HCT116 (cell line): ENCODE results near the gene EEFSEC. TPM values are rescaled to one million over a fixed set of nuclear protein-coding genes. Genes with fewer than 3 reads are reported as not detected.

Experiments
- ATAC-seq: fragments of 200-7000 bp; cut with Tn5 transposase; 2 replicates; pipeline ENCODE4 v1.9.1; 2020; ENCODE audit warnings: mild to moderate bottlenecking, moderate library complexity
- BruUV-seq: library from RNA; stranded (reverse); fragments of 400-500 nt; replicated peaks from 2 replicates; lab custom pipeline; 2021; lab: Mats Ljungman, UMichigan
- CTCF ChIA-PET: fragments of 300-600 bp; sonication (Branson Sonifier 250); formaldehyde crosslinking; loops from one replicate; lab custom pipeline; 2021; ENCODE audit warnings: antibody characterized with exemption; lab: Charles Lee
- POLR2A ChIA-PET: fragments of 300-600, 350-600 bp; sonication (Branson Sonifier 250); formaldehyde crosslinking; loops from one replicate; lab custom pipeline; 2021; ENCODE audit warnings: antibody characterized with exemption; lab: Charles Lee
- RAD21 ChIA-PET, 2 experiments: fragments of 300-600 bp; sonication (Branson Sonifier 250); formaldehyde crosslinking; loops; one replicate each; lab custom pipeline; 2023; ENCODE audit warnings: low total read pairs in 2 of 2; ENCODE audit not compliant: uncharacterized antibody in 2 of 2, unreplicated experiment in 2 of 2, low non-redundant PET in 1 of 2; lab: Charles Lee
- DNase-seq: peaks from one replicate; pipeline ENCODE4 v3.0.0-alpha.2; 2010; ENCODE audit warnings: low read depth, low spot score
- H2AFZ ChIP-seq: fragments of 200-600 bp; shearing (Covaris generic), sonication (generic); 2 replicates; pipeline ENCODE4 v1.6.1; 2017; ENCODE audit warnings: low read depth, mixed run types, mixed read lengths, antibody characterized with exemption, low read length; ENCODE audit not compliant: poor library complexity, severe bottlenecking
- H3K27ac ChIP-seq: 2 replicates; pipeline ENCODE4 v1.5.1; 2012; ENCODE audit warnings: low read depth, low read length
- H3K27me3 ChIP-seq: fragments of 200-600 bp; sonication (generic); 2 replicates; pipeline ENCODE4 v1.6.1; 2016; ENCODE audit warnings: mixed run types, low read length, mixed read lengths; ENCODE audit not compliant: insufficient read depth
- H3K36me3 ChIP-seq, 2 experiments: fragments of 200-500 bp in 1 of 2; fragments of 200-600 bp in 1 of 2; sonication (Bioruptor generic) in 1 of 2; sonication (generic) in 1 of 2; 2 replicates each; pipeline versions ENCODE4 v1.5.1 to v1.6.1; 2014 to 2016; ENCODE audit warnings: low read length in 2 of 2, inconsistent platforms in 1 of 2, mixed read lengths in 1 of 2, mixed run types in 1 of 2; ENCODE audit not compliant: insufficient read depth in 2 of 2, control insufficient read depth in 1 of 2
- H3K4me1 ChIP-seq, 2 experiments: fragments of 200-600 bp in 1 of 2; sonication (generic) in 1 of 2; 2 replicates each; pipeline versions ENCODE4 v1.5.1 to v1.6.1; 2012 to 2017; ENCODE audit warnings: low read length in 2 of 2, inconsistent platforms in 1 of 2, mild to moderate bottlenecking in 1 of 2, mixed read lengths in 1 of 2, mixed run types in 1 of 2, moderate library complexity in 1 of 2; ENCODE audit not compliant: insufficient read depth in 2 of 2, control insufficient read depth in 1 of 2
- H3K4me2 ChIP-seq: fragments of 200-600 bp; sonication (generic); 2 replicates; pipeline ENCODE4 v1.6.1; 2017; ENCODE audit warnings: mixed run types, low read length, mixed read lengths
- H3K4me3 ChIP-seq, 2 experiments: fragments of 200-600 bp in 1 of 2; sonication (generic) in 1 of 2; replicated peaks in 1 of 2; 2 replicates each; pipeline ENCODE4 v1.5.1; 2011 to 2016; ENCODE audit warnings: low read length in 2 of 2, control low read depth in 1 of 2, low read depth in 1 of 2, mild to moderate bottlenecking in 1 of 2, mixed read lengths in 1 of 2, mixed run types in 1 of 2
- H3K79me2 ChIP-seq: fragments of 200-600 bp; sonication (generic); 2 replicates; pipeline ENCODE4 v1.6.1; 2017; ENCODE audit warnings: mild to moderate bottlenecking, mixed run types, low read length, moderate library complexity, mixed read lengths; ENCODE audit not compliant: insufficient read depth
- H3K9ac ChIP-seq: fragments of 200-600 bp; sonication (generic); 2 replicates; pipeline ENCODE4 v1.6.1; 2016; ENCODE audit warnings: low read length, mixed read lengths
- H3K9me2 ChIP-seq: fragments of 200-600 bp; sonication (generic), shearing (Covaris generic); 2 replicates; pipeline ENCODE4 v1.6.1; 2017; ENCODE audit warnings: mixed run types, mild to moderate bottlenecking, moderate library complexity; ENCODE audit not compliant: insufficient read depth
- H3K9me3 ChIP-seq, 2 experiments: fragments of 200-500 bp in 1 of 2; fragments of 200-600 bp in 1 of 2; sonication (Bioruptor generic) in 1 of 2; sonication (generic) in 1 of 2; 2 replicates each; pipeline ENCODE4 v1.6.1; 2014 to 2017; ENCODE audit warnings: low read length in 2 of 2, mixed read lengths in 2 of 2, inconsistent platforms in 1 of 2, low read depth in 1 of 2, mild to moderate bottlenecking in 1 of 2, mixed run types in 1 of 2, moderate library complexity in 1 of 2; ENCODE audit not compliant: control insufficient read depth in 1 of 2, insufficient read depth in 1 of 2
- H4K20me1 ChIP-seq: fragments of 200-600 bp; sonication (generic), shearing (Covaris generic); 2 replicates; pipeline ENCODE4 v1.6.1; 2017; ENCODE audit warnings: mixed run types, mild to moderate bottlenecking, moderate library complexity; ENCODE audit not compliant: insufficient read depth
- CBX3 ChIP-seq: IDR thresholded peaks from 2 replicates; pipeline ENCODE4 v1.6.1; 2012; ENCODE audit warnings: low read depth
- CEBPB ChIP-seq: IDR thresholded peaks from 2 replicates; pipeline ENCODE4 v1.6.1; 2012; ENCODE audit warnings: low read depth
- CTCF ChIP-seq, 3 experiments: fragments of 200-600 bp in 1 of 3; sonication (generic) in 1 of 3; IDR thresholded peaks in 2 of 3; conservative IDR thresholded peaks in 1 of 3; 2 replicates each; pipeline ENCODE4 v1.5.1; 2012 to 2017; ENCODE audit warnings: low read depth in 2 of 3, low read length in 2 of 3, antibody characterized with exemption in 1 of 3, borderline replicate concordance in 1 of 3, control low read depth in 1 of 3, mild to moderate bottlenecking in 1 of 3, mixed read lengths in 1 of 3, mixed run types in 1 of 3, moderate library complexity in 1 of 3; ENCODE audit not compliant: insufficient read depth in 1 of 3
- EGR1 ChIP-seq: IDR thresholded peaks from 2 replicates; pipeline ENCODE4 v1.6.1; 2012; ENCODE audit warnings: low read depth
- ELF1 ChIP-seq: IDR thresholded peaks from 2 replicates; pipeline ENCODE4 v1.6.1; 2012; ENCODE audit warnings: low read depth, borderline replicate concordance
- EZH2 ChIP-seq: fragments of 200-600 bp; sonication (generic); IDR thresholded peaks from 2 replicates; pipeline ENCODE4 v1.6.1; 2017; ENCODE audit warnings: antibody characterized with exemption, mixed run types
- MAX ChIP-seq: IDR thresholded peaks from 2 replicates; pipeline ENCODE4 v1.6.1; 2012
- POLR2A ChIP-seq: IDR thresholded peaks from 2 replicates; pipeline ENCODE4 v1.7.0; 2011; ENCODE audit warnings: borderline replicate concordance; ENCODE audit not compliant: insufficient read depth, insufficient read length; ENCODE audit errors: extremely low read depth
- POLR2AphosphoS5 ChIP-seq: IDR thresholded peaks from 2 replicates; pipeline ENCODE4 v1.6.1; 2011; ENCODE audit warnings: mild to moderate bottlenecking, low read depth, low read length, moderate library complexity
- RAD21 ChIP-seq: IDR thresholded peaks from 2 replicates; pipeline ENCODE4 v1.6.1; 2012; ENCODE audit warnings: low read depth, mild to moderate bottlenecking
- SRF ChIP-seq: IDR thresholded peaks from 2 replicates; pipeline ENCODE4 v1.6.1; 2012; ENCODE audit warnings: low read depth
- TCF7L2 ChIP-seq: IDR thresholded peaks from 2 replicates; pipeline ENCODE4 v1.7.0; 2011; ENCODE audit warnings: borderline replicate concordance, inconsistent platforms; ENCODE audit not compliant: insufficient read depth, insufficient read length; ENCODE audit errors: extremely low read depth
- YY1 ChIP-seq: IDR thresholded peaks from 2 replicates; pipeline ENCODE4 v1.6.1; 2011; ENCODE audit warnings: low read length, low read depth, moderate library complexity, mild to moderate bottlenecking; ENCODE audit not compliant: insufficient replicate concordance; ENCODE audit errors: extremely low read depth
- ZFX ChIP-seq: fragments of 450-650 bp; IDR thresholded peaks from 2 replicates; pipeline ENCODE4 v1.6.1; 2017
- intact Hi-C: fragments of 100-400 bp; cut with micrococcal nuclease; formaldehyde crosslinking; loops from 2 replicates; pipeline ENCODE4 v1.10.0; 2022
- total RNA-seq: library from RNA; stranded (reverse); gene quantifications from one replicate; pipeline ENCODE4 v1.2.1, GENCODE V29; 2021; ENCODE audit not compliant: unreplicated experiment

Gene EEFSEC
- total RNA-seq, 1 experiment from 2014 or later: 16.1 TPM

DNA sequence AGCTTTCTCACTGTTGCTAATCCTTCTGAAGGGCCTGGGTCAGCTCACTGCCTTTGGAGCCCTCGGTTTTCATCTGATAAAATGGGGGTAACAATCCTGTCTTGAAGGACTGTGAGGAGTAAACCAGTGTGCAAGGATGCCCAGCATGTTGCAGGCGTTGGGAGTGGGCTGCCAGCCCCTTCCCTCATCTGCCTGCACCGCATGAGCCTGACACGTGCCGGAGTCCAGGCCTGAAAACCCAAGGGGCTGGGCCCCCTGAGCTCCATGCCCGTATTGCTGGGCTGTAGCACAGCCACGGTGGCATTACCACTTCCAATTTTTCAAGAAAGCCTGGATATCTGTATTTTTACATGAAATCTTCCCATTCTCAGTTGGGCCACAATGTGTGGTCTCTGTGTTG lies 215.3 kb downstream of the EEFSEC start:
- H3K27me3 ChIP-seq: no peaks in the 10 kb centered on the region
- H3K9ac ChIP-seq: no peak overlapping the region
- ATAC-seq: no peak
- no peaks in the 10 kb centered on the region for H3K36me3 ChIP-seq
- no TSS peak for BruUV-seq
- no peak for DNase-seq
- no peaks in the 10 kb centered on the region for H4K20me1 ChIP-seq
- intact Hi-C loops: no loop called here
- H3K4me2 ChIP-seq: no peak overlapping the region
- ChIA-PET RAD21 (interaction anchor here in 1 of 2 experiments (0.7 kb wide), 1 partner anchor 249 kb away, joined by 3 read pairs; no protein-coding TSS in a partner anchor), POLR2A (no interaction called here), CTCF (no interaction called here)
- H3K4me3 ChIP-seq: no peak overlapping the region
- H3K9me2 ChIP-seq: no peaks in the 10 kb centered on the region
- no peaks in the 10 kb centered on the region for H3K9me3 ChIP-seq
- H3K4me1 ChIP-seq: peaks cover 3 to 9% of the 10 kb centered on the region in 2 experiments; a peak in 2 of 4 replicates
- no peak overlapping the region for H3K27ac ChIP-seq
- no peaks in the 10 kb centered on the region for H3K79me2 ChIP-seq
- no peak overlapping the region for H2AFZ ChIP-seq
- no peak for TF ChIP-seq ELF1
- TF ChIP-seq POLR2AphosphoS5: no peak
- TF ChIP-seq YY1: no peak
- no peak for TF ChIP-seq EGR1
- TF ChIP-seq RAD21: no peak
- TF ChIP-seq POLR2A: no peak
- TF ChIP-seq SRF: no peak
- no peak for TF ChIP-seq MAX
- TF ChIP-seq EZH2: no peak
- TF ChIP-seq CEBPB: no peak
- no peak for TF ChIP-seq CTCF (IDR thresholded peaks at IDR 0.05 in 2 of 3, conservative IDR thresholded peaks at IDR 0.05 in 1 of 3; ENCODE audit: borderline replicate concordance in 1 of 3, insufficient read depth in 1 of 3, low read depth in 2 of 3, low read length in 2 of 3)
- TF ChIP-seq CBX3: no peak
- no peak for TF ChIP-seq ZFX
- TF ChIP-seq TCF7L2: no peak
- TF ChIP-seq, all 23 proteins: peak for 0
